Chondrocyte (in vitro differentiated cells): ENCODE measurements around the gene OLA1. TPM values are rescaled to one million over a fixed set of nuclear protein-coding genes. Genes with fewer than 3 reads are reported as not detected.

Experiments used
- DNase-seq: peaks from one replicate; pipeline ENCODE4 v3.0.0; 2021; ENCODE audit warnings: mixed read lengths, low spot score
- H3K27ac Mint-ChIP-seq: one replicate; pipeline ENCODE4 v1.8.0; 2021; ENCODE audit warnings: mild to moderate bottlenecking, moderate library complexity, mixed read lengths; ENCODE audit not compliant: unreplicated experiment
- H3K27me3 Mint-ChIP-seq: 2 replicates; pipeline ENCODE4 v1.8.0; 2021; ENCODE audit warnings: low read depth, mixed read lengths
- H3K36me3 Mint-ChIP-seq: 2 replicates; pipeline ENCODE4 v1.8.0; 2021; ENCODE audit warnings: low read depth, mixed read lengths
- H3K4me1 Mint-ChIP-seq: 2 replicates; pipeline ENCODE4 v1.8.0; 2021; ENCODE audit warnings: low read depth, mild to moderate bottlenecking, mixed read lengths
- H3K4me3 Mint-ChIP-seq: one replicate; pipeline ENCODE4 v1.8.0; 2021; ENCODE audit warnings: mild to moderate bottlenecking, moderate library complexity, mixed read lengths; ENCODE audit not compliant: unreplicated experiment
- H3K9me3 Mint-ChIP-seq: 2 replicates; pipeline ENCODE4 v1.8.0; 2021; ENCODE audit warnings: low read depth, mixed read lengths
- total RNA-seq: library from RNA; stranded (reverse); gene quantifications from 3 replicates; pipeline ENCODE4 v1.2.1, GENCODE V29; 2021
- TF ChIP-seq, protein P1 (sequence below): fragments of 200-600 bp; sonication (generic); IDR thresholded peaks from 2 replicates; pipeline ENCODE4 v1.5.0; 2021; ENCODE audit warnings: antibody characterized with exemption, mild to moderate bottlenecking, moderate library complexity

OLA1 gene
- total RNA-seq, 1 donor from 2014 or later = 77.5 TPM

DNA sequence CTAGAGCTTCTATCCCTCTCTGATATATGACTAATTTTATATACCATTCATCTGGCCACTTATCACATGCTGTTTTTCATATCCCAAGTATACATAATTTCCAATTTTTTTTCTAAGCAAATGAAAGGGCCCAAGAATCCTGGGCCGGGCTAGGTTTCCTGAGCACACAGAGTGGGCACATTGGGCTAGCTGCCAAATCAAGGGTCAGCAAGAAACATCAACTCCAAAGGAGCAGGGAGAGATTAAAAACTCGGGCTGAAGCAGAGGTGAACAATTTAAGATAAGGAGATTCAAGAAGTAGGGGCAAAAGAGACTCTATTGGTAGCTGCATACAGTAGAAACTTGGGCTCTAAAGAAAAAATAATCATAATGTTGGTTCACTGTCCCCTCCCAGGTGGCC is 39.0 kb downstream of the OLA1 start:
- TF ChIP-seq, protein P1, sequence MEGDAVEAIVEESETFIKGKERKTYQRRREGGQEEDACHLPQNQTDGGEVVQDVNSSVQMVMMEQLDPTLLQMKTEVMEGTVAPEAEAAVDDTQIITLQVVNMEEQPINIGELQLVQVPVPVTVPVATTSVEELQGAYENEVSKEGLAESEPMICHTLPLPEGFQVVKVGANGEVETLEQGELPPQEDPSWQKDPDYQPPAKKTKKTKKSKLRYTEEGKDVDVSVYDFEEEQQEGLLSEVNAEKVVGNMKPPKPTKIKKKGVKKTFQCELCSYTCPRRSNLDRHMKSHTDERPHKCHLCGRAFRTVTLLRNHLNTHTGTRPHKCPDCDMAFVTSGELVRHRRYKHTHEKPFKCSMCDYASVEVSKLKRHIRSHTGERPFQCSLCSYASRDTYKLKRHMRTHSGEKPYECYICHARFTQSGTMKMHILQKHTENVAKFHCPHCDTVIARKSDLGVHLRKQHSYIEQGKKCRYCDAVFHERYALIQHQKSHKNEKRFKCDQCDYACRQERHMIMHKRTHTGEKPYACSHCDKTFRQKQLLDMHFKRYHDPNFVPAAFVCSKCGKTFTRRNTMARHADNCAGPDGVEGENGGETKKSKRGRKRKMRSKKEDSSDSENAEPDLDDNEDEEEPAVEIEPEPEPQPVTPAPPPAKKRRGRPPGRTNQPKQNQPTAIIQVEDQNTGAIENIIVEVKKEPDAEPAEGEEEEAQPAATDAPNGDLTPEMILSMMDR = no peak
- Mint-ChIP-seq H3K27me3 (no peaks in the 10 kb centered on the region), H3K27ac (no peak overlapping the region), H3K9me3 (no peaks in the 10 kb centered on the region), H3K4me1 (no peaks in the 10 kb centered on the region), H3K36me3 (no peaks in the 10 kb centered on the region), H3K4me3 (no peak overlapping the region)
- no peak for DNase-seq

DNA sequence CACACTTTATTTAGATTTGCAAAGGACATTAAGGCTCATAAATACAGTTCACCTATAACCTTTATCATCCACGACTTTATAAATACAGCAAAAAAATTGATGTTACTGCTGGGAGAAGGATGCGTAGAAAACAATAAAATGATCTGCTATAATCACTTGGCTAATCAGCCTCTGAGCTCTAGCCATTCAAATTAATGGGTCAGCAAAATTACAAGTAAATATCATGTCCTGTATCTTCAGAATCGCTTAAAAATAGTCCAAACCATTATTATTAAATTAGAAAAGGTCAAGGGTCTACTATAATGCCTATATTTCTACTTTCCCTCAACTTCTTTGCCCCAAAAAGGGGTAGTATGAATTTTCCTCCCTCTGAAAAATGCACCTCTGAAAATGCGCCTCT is 40.3 kb downstream of the OLA1 start:
- Mint-ChIP-seq H3K4me1 (no peaks in the 10 kb centered on the region), H3K27ac (no peak overlapping the region), H3K9me3 (no peaks in the 10 kb centered on the region), H3K36me3 (no peaks in the 10 kb centered on the region), H3K27me3 (no peaks in the 10 kb centered on the region), H3K4me3 (no peak overlapping the region)
- TF ChIP-seq, protein P1 = no peak
- DNase-seq = no peak

DNA sequence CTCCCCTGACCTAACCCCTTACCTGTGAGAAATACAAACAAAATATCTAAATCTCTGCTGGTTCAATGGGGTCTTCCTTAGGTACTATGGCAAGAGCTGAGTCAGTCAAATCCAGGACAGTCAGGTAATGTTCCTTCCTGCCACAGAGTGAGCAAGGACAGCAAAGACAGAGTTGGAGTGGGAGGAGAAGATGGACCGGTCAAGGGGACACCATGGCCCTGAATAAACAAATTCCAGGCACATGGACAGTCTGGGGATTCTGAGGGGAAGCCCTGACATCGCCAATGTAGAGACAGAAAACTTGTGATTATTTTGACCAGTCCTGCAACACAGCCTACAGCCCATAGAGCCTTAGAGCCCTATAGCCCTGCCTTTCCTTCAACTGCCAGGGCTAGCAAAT is 42.8 kb downstream of the OLA1 start:
- H3K9me3 Mint-ChIP-seq = no peaks in the 10 kb centered on the region
- no peak overlapping the region for H3K27ac Mint-ChIP-seq
- TF ChIP-seq, protein P1 = no peak
- H3K27me3 Mint-ChIP-seq = no peaks in the 10 kb centered on the region
- H3K36me3 Mint-ChIP-seq = no peaks in the 10 kb centered on the region
- H3K4me3 Mint-ChIP-seq = no peak overlapping the region
- no peak for DNase-seq
- H3K4me1 Mint-ChIP-seq = no peaks in the 10 kb centered on the region

DNA sequence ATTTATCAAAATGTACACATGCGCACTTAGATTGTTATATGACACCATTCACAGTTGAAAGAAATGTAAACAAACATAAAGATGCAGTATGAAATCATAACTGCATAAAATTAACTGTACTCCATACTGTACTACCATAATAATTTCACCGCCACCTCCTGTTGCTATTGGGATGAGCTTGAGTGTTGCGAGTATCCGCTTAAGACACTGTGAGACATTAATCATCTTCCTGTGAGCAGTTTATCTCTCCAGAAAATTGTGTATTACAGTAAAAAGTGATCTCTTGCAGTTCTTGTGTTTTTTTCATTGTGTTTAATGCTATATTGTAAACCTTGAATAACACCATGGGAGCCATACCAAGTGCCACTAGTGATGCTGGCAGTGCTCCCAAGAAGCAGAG is 46.1 kb downstream of the OLA1 start:
- TF ChIP-seq, protein P1 = no peak

DNA sequence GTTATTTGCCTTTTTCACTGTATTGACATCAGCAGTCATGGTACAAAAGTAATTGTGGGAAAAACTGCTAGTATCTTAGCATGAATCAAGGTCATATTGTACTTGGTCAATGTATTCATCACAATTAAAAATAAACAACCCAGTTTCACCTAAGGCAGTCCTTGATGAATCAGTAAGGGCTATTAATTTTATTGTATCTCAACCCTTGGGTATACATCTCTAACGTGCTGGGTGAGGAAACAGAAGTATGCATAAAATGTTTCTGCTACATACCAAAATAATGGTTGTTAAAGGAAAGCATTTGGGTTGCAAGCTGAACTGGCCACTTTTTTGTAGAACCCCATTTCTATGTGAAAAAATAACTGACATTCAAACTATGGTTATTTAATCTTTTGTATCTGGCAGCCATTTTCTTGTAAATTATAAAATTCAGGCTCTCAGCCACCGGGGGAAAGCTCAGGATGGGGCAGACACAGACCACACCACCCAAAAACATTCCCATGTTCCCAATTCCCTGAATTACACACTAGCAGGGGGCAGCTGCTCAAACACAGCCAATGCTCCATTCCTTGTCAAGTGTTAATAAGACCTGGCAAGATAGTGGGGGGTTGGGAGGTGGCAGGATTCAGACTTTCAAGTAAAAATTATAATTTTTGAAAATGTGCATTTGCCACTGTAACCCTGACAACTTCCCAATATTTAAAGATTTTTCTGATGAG is 49.3 kb downstream of the OLA1 start:
- no peak for DNase-seq
- Mint-ChIP-seq H3K9me3 (no peaks in the 10 kb centered on the region), H3K27ac (no peak overlapping the region), H3K27me3 (no peaks in the 10 kb centered on the region), H3K36me3 (no peaks in the 10 kb centered on the region), H3K4me3 (no peak overlapping the region), H3K4me1 (peaks cover 8% of the 10 kb centered on the region)
- TF ChIP-seq, protein P1 = no peak

More for the DNA sequence above, 46.1 kb downstream of the OLA1 start:
- H3K9me3 Mint-ChIP-seq = no peaks in the 10 kb centered on the region
- no peaks in the 10 kb centered on the region for H3K36me3 Mint-ChIP-seq
- no peaks in the 10 kb centered on the region for H3K27me3 Mint-ChIP-seq
- H3K4me1 Mint-ChIP-seq = peaks cover 8% of the 10 kb centered on the region
- H3K4me3 Mint-ChIP-seq = no peak overlapping the region
- H3K27ac Mint-ChIP-seq = no peak overlapping the region
- no peak for DNase-seq
